Endodermal cell (in vitro differentiated cells): ENCODE data around the gene MRPS35. TPM values are rescaled to one million over a fixed set of nuclear protein-coding genes. Genes with fewer than 3 reads are reported as not detected.

Experiments
- DNase-seq: peaks from one replicate; pipeline ENCODE4 v3.0.0-alpha.2; 2017
- H3K27ac ChIP-seq: 2 replicates; pipeline ENCODE4 v1.5.1; 2013; ENCODE audit warnings: mild to moderate bottlenecking, low read depth, low read length, moderate library complexity
- H3K27me3 ChIP-seq: 2 replicates; pipeline ENCODE4 v1.6.1; 2013; ENCODE audit warnings: mild to moderate bottlenecking, low read length, moderate library complexity; ENCODE audit not compliant: insufficient read depth, control insufficient read depth, poor library complexity, severe bottlenecking
- H3K36me3 ChIP-seq: 2 replicates; pipeline ENCODE4 v1.7.0; 2013; ENCODE audit warnings: mild to moderate bottlenecking, low read length, moderate library complexity; ENCODE audit not compliant: control insufficient read depth, insufficient read depth
- H3K4me1 ChIP-seq: one replicate; pipeline ENCODE4 v1.7.0; 2013; ENCODE audit warnings: low read length; ENCODE audit not compliant: control insufficient read depth, insufficient read depth
- H3K4me3 ChIP-seq: 2 replicates; pipeline ENCODE4 v1.5.1; 2013; ENCODE audit warnings: mild to moderate bottlenecking, low read length, moderate library complexity
- H3K9ac ChIP-seq: 2 replicates; pipeline ENCODE4 v1.6.1; 2013; ENCODE audit warnings: mild to moderate bottlenecking, low read length, moderate library complexity; ENCODE audit not compliant: poor library complexity, severe bottlenecking; ENCODE audit errors: extremely low read depth
- H3K9me3 ChIP-seq: 2 replicates; pipeline ENCODE4 v1.6.1; 2013; ENCODE audit warnings: mild to moderate bottlenecking, low read length, moderate library complexity; ENCODE audit not compliant: control insufficient read depth
- H3K27ac Mint-ChIP-seq: 2 replicates; pipeline ENCODE4 v1.8.0; 2020; ENCODE audit warnings: mixed read lengths
- H3K27me3 Mint-ChIP-seq: 2 replicates; pipeline ENCODE4 v1.8.0; 2021; ENCODE audit warnings: mild to moderate bottlenecking, mixed read lengths; ENCODE audit not compliant: insufficient read depth
- H3K36me3 Mint-ChIP-seq: 2 replicates; pipeline ENCODE4 v1.8.0; 2020; ENCODE audit warnings: low read depth, mixed read lengths
- H3K4me1 Mint-ChIP-seq: 2 replicates; pipeline ENCODE4 v1.8.0; 2020; ENCODE audit warnings: mixed read lengths
- H3K4me3 Mint-ChIP-seq: 2 replicates; pipeline ENCODE4 v1.8.0; 2020; ENCODE audit warnings: mild to moderate bottlenecking, moderate library complexity, mixed read lengths
- H3K9me3 Mint-ChIP-seq: 2 replicates; pipeline ENCODE4 v1.8.0; 2020; ENCODE audit warnings: mild to moderate bottlenecking, mixed read lengths
- CTCF ChIP-seq: fragments of 200-600 bp; sonication (generic); conservative IDR thresholded peaks from 2 replicates; pipeline ENCODE4 v1.5.0; 2021; ENCODE audit warnings: antibody characterized with exemption, mild to moderate bottlenecking
- WGBS, 2 experiments: methylation state at CpG; one replicate each; pipeline versions ENCODE4 v1.1.5 to v1.1.7; 2013; ENCODE audit warnings: missing lambda C conversion rate in 2 of 2, mixed read lengths in 1 of 2; ENCODE audit not compliant: insufficient coverage in 1 of 2, insufficient read length in 1 of 2; 5-methylcytosine and 5-hydroxymethylcytosine counted together
- total RNA-seq, 2 donors: library from RNA; stranded (reverse); fragmentation: NEBNext Ultra II Directional in 1 of 2; extraction: Animal tissue kit (Norgen Biotek cat#: 25700) in 1 of 2; gene quantifications; 2 replicates in 1 of 2; 3 replicates in 1 of 2; pipeline ENCODE4 v1.2.1, GENCODE V29; 2021

Gene MRPS35
- total RNA-seq, 2 donors from 2014 or later, result 33.7 to 62.6 TPM

- no peak overlapping the region for H3K27ac Mint-ChIP-seq
- WGBS, 2 experiments, result 88 to 89% methylated on average over 2 to 3 of the region's 3 CpGs
- peaks cover 71% of the 10 kb centered on the region for H3K36me3 Mint-ChIP-seq
- no peaks in the 10 kb centered on the region for H3K4me1 Mint-ChIP-seq
- H3K4me3 Mint-ChIP-seq, result no peak overlapping the region
- Histone ChIP-seq H3K4me3 (no peak overlapping the region), H3K27me3 (no peaks in the 10 kb centered on the region), H3K27ac (no peak overlapping the region), H3K9ac (no peak overlapping the region), H3K4me1 (no peaks in the 10 kb centered on the region), H3K36me3 (peaks cover 90% of the 10 kb centered on the region), H3K9me3 (no peaks in the 10 kb centered on the region)
- H3K9me3 Mint-ChIP-seq, result no peaks in the 10 kb centered on the region
- H3K27me3 Mint-ChIP-seq, result no peaks in the 10 kb centered on the region
- DNase-seq, result no peak
- no peak for TF ChIP-seq CTCF
Measured at GRCh38 chr12:27673101-27673718, 37.4 kb upstream of the MRPS35 start.

GRCh38 chr12:27674989-27675388, 35.6 kb upstream of the MRPS35 start:
- H3K4me3 ChIP-seq, result no peak overlapping the region
- H3K9me3 ChIP-seq, result no peaks in the 10 kb centered on the region
- H3K4me1 ChIP-seq, result no peaks in the 10 kb centered on the region
- H3K9me3 Mint-ChIP-seq, result no peaks in the 10 kb centered on the region
- TF ChIP-seq CTCF, result no peak
- H3K27ac ChIP-seq, result no peak overlapping the region
- H3K4me3 Mint-ChIP-seq, result no peak overlapping the region
- no peaks in the 10 kb centered on the region for H3K27me3 ChIP-seq
- H3K27ac Mint-ChIP-seq, result peak overlapping the region; percentile 13
- H3K36me3 Mint-ChIP-seq, result peaks cover 70% of the 10 kb centered on the region
- WGBS, 2 experiments, result 88% methylated on average over 2 of the region's 2 CpGs; no CpG with 5 or more reads in 1 of the 2 experiments
- H3K27me3 Mint-ChIP-seq, result no peaks in the 10 kb centered on the region
- H3K36me3 ChIP-seq, result peaks cover 90% of the 10 kb centered on the region
- no peaks in the 10 kb centered on the region for H3K4me1 Mint-ChIP-seq
- no peak for DNase-seq
- H3K9ac ChIP-seq, result no peak overlapping the region

- no peak for DNase-seq
- no peak for TF ChIP-seq CTCF
- no peaks in the 10 kb centered on the region for H3K27me3 ChIP-seq
- Mint-ChIP-seq H3K4me1 (no peaks in the 10 kb centered on the region), H3K27ac (no peak overlapping the region), H3K9me3 (no peaks in the 10 kb centered on the region), H3K36me3 (peaks cover 78% of the 10 kb centered on the region), H3K4me3 (no peak overlapping the region), H3K27me3 (no peaks in the 10 kb centered on the region)
- H3K27ac ChIP-seq, result no peak overlapping the region
- no peak overlapping the region for H3K4me3 ChIP-seq
- H3K4me1 ChIP-seq, result no peaks in the 10 kb centered on the region
- H3K9me3 ChIP-seq, result no peaks in the 10 kb centered on the region
- no peak overlapping the region for H3K9ac ChIP-seq
- peaks cover 83% of the 10 kb centered on the region for H3K36me3 ChIP-seq
Measured at GRCh38 chr12:27680619-27681018, 30.0 kb upstream of the MRPS35 start.
